ENCODE results near the gene NTN1.

GRCh38 chr17:9020096-9020823, 1.1 kb upstream of the NTN1 start:
- no peak for TF ChIP-seq CTCF (IDR thresholded peaks at IDR 0.05)
- no peak for TF ChIP-seq POLR2A (IDR thresholded peaks at IDR 0.05)
- no peak for TF ChIP-seq EP300 (IDR thresholded peaks at IDR 0.05)
